Liver (tissue), 9 donors: Measurements from ENCODE around the gene PCDHA11. TPM values are rescaled to one million over a fixed set of nuclear protein-coding genes. Genes with fewer than 3 reads are reported as not detected.
"Not testable (repeated sequence)": the region's sequence is repeated elsewhere in the genome, so short reads cannot be mapped to it uniquely, and the experiment has no call there.

ENCODE experiments used
- DNase-seq: peaks from one replicate; pipeline ENCODE4 v3.0.0-alpha.2; 2017; ENCODE audit warnings: low spot score
- H3K27ac ChIP-seq, 2 donors: one replicate each; pipeline ENCODE4 v1.7.0; 2013; ENCODE audit warnings: inconsistent platforms in 2 of 2, low read length in 2 of 2, control low read depth in 1 of 2, low read depth in 1 of 2, mild to moderate bottlenecking in 1 of 2
- H3K27me3 ChIP-seq, 4 donors: one replicate each; pipeline versions ENCODE4 v1.6.1 to v1.7.0; 2013; ENCODE audit warnings: low read length in 3 of 4, inconsistent platforms in 1 of 4, mild to moderate bottlenecking in 1 of 4, moderate library complexity in 1 of 4; ENCODE audit not compliant: control insufficient read depth in 4 of 4, insufficient read depth in 4 of 4
- H3K36me3 ChIP-seq, 4 donors: one replicate each; pipeline versions ENCODE4 v1.6.1 to v1.7.0; 2013; ENCODE audit warnings: low read length in 3 of 4, mild to moderate bottlenecking in 3 of 4, low read depth in 1 of 4, moderate library complexity in 1 of 4; ENCODE audit not compliant: control insufficient read depth in 4 of 4, insufficient read depth in 3 of 4
- H3K4me1 ChIP-seq, 4 donors: one replicate each; pipeline versions ENCODE4 v1.6.1 to v1.7.0; 2013; ENCODE audit warnings: low read length in 3 of 4, mild to moderate bottlenecking in 3 of 4, moderate library complexity in 1 of 4; ENCODE audit not compliant: control insufficient read depth in 4 of 4, insufficient read depth in 4 of 4
- H3K4me3 ChIP-seq, 3 donors: one replicate each; pipeline versions ENCODE4 v1.6.1 to v1.7.0; 2013; ENCODE audit warnings: low read length in 3 of 3, control low read depth in 1 of 3, low read depth in 1 of 3, mild to moderate bottlenecking in 1 of 3
- H3K9ac ChIP-seq, 2 donors: one replicate each; pipeline ENCODE4 v1.7.0; 2013; ENCODE audit warnings: low read length in 2 of 2, mild to moderate bottlenecking in 2 of 2, moderate library complexity in 2 of 2, control low read depth in 1 of 2, low read depth in 1 of 2
- H3K9me3 ChIP-seq, 4 donors: one replicate each; pipeline versions ENCODE4 v1.6.1 to v1.7.0; 2013; ENCODE audit warnings: low read length in 3 of 4; ENCODE audit not compliant: control insufficient read depth in 4 of 4
- FOXA1 ChIP-seq: IDR thresholded peaks from 2 replicates; pipeline ENCODE4 v1.6.1; 2016; ENCODE audit warnings: antibody characterized with exemption
- FOXA2 ChIP-seq: IDR thresholded peaks from 2 replicates; pipeline ENCODE4 v1.6.1; 2016; ENCODE audit warnings: antibody characterized with exemption
- HNF4A ChIP-seq, 2 donors: conservative IDR thresholded peaks; 2 replicates each; pipeline ENCODE4 v1.6.1; 2016; ENCODE audit warnings: antibody characterized with exemption in 2 of 2, mild to moderate bottlenecking in 2 of 2
- HNF4G ChIP-seq: IDR thresholded peaks from 2 replicates; pipeline ENCODE4 v1.6.1; 2016; ENCODE audit warnings: antibody characterized with exemption
- JUND ChIP-seq, 2 donors: IDR thresholded peaks; 2 replicates each; pipeline ENCODE4 v1.6.1; 2016; ENCODE audit warnings: antibody characterized with exemption in 2 of 2
- NR2F2 ChIP-seq: IDR thresholded peaks from 2 replicates; pipeline ENCODE4 v1.6.1; 2016; ENCODE audit warnings: antibody characterized with exemption
- RAD21 ChIP-seq, 2 donors: IDR thresholded peaks; 2 replicates each; pipeline ENCODE4 v1.6.1; 2016; ENCODE audit warnings: antibody characterized with exemption in 2 of 2, mild to moderate bottlenecking in 2 of 2
- RXRA ChIP-seq, 2 donors: IDR thresholded peaks; 2 replicates each; pipeline ENCODE4 v1.6.1; 2017 to 2018; ENCODE audit warnings: antibody characterized with exemption in 2 of 2, mild to moderate bottlenecking in 1 of 2
- SP1 ChIP-seq: IDR thresholded peaks from 2 replicates; pipeline ENCODE4 v1.6.1; 2018; ENCODE audit warnings: antibody characterized with exemption, mild to moderate bottlenecking
- TAF1 ChIP-seq: conservative IDR thresholded peaks from 2 replicates; pipeline ENCODE4 v1.6.1; 2016; ENCODE audit warnings: antibody characterized with exemption, mild to moderate bottlenecking
- YY1 ChIP-seq: IDR thresholded peaks from 2 replicates; pipeline ENCODE4 v1.6.1; 2016; ENCODE audit warnings: antibody characterized with exemption, mild to moderate bottlenecking
- WGBS: extraction: QIAGEN DNeasy Blood & Tissue Kit; methylation state at CpG from one replicate; pipeline ENCODE4 v1.1.7; 2013; 5-methylcytosine and 5-hydroxymethylcytosine counted together
- polyA plus RNA-seq, 2 donors: library from polyadenylated mRNA; stranded (reverse) in 1 of 2; unstranded in 1 of 2; fragments of 200-250 nt in 1 of 2; fragments of >200 nt in 1 of 2; fragmentation: Nextera tagmentation in 1 of 2; extraction: Ambion mirVana in 1 of 2; gene quantifications; one replicate each; pipeline versions ENCODE4 v1.2.1 to v1.2.3, GENCODE V29; 2013 to 2015
- total RNA-seq, 2 donors: library from RNA; depleted of rRNA; stranded (reverse); fragments of >200 nt; gene quantifications; one replicate each; pipeline ENCODE4 v1.2.3, GENCODE V29; 2014
- TF ChIP-seq, protein P1 (sequence below): IDR thresholded peaks from 2 replicates; pipeline ENCODE4 v1.6.1; 2016; ENCODE audit warnings: antibody characterized with exemption, mild to moderate bottlenecking
- TF ChIP-seq, protein P2 (sequence below): IDR thresholded peaks from 2 replicates; pipeline ENCODE4 v1.6.1; 2016; ENCODE audit warnings: antibody characterized with exemption
- TF ChIP-seq, protein P3 (sequence below): IDR thresholded peaks from 2 replicates; pipeline ENCODE4 v1.6.1; 2016; ENCODE audit warnings: antibody characterized with exemption
- TF ChIP-seq, protein P4 (sequence below): IDR thresholded peaks from 2 replicates; pipeline ENCODE4 v1.6.1; 2016; ENCODE audit warnings: antibody characterized with exemption
- donor health status: healthy.
- donor health status: healthy.
- donor health status: healthy.
- donor health status: healthy.
- donor health status: healthy.

The PCDHA11 gene
- total and polyA plus RNA-seq, 4 donors, result under 0.01 to 0.19 (median 0.05) TPM; not detected in 1

DNA sequence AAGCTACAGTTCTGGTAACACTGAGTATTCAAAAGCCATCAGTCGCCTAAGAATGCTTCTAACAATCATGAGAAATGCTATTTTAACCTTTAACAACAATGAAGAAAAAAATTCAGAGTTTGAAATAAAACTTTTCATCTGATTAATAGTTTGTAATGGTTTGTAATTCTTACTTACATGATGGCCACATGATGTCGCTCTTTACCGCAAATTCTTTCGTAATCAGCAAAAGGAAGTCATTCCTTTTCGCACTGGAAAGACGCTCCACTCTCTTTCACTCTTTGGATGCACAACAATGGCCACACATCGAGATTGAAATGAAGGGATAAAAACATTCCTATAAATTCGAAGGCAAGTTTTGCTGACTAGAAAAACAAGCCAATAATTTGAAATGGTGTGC is 34.8 kb upstream of the PCDHA11 start, which contains the start of gene PCDHA7:
Gene PCDHA7 (plus strand): TSS at position 277 of the 400 bp plus-strand sequence. CDS start 115 bp downstream, at position 392.
- peaks cover 13 to 27% (median 20%) of the 10 kb centered on the region in 4 donors for H3K9me3 ChIP-seq
- H3K27ac ChIP-seq, result no peak within 1 kb of the TSS
- H3K4me1 ChIP-seq, result no peaks in the 10 kb centered on the region
- WGBS, result 10% methylated on average over 8 of the region's 8 CpGs
- no peak within 1 kb of the TSS for H3K9ac ChIP-seq
- H3K27me3 ChIP-seq, result peaks cover 0 to 9% (median 3%) of the 10 kb centered on the region in 4 donors
- H3K36me3 ChIP-seq, result no peaks in the 10 kb centered on the region
- no peak for DNase-seq
- peak within 1 kb of the TSS in 1 of 3 donors; percentile 8 for H3K4me3 ChIP-seq
- no peak for TF ChIP-seq JUND (IDR thresholded peaks at IDR 0.05)
- TF ChIP-seq, protein P1, sequence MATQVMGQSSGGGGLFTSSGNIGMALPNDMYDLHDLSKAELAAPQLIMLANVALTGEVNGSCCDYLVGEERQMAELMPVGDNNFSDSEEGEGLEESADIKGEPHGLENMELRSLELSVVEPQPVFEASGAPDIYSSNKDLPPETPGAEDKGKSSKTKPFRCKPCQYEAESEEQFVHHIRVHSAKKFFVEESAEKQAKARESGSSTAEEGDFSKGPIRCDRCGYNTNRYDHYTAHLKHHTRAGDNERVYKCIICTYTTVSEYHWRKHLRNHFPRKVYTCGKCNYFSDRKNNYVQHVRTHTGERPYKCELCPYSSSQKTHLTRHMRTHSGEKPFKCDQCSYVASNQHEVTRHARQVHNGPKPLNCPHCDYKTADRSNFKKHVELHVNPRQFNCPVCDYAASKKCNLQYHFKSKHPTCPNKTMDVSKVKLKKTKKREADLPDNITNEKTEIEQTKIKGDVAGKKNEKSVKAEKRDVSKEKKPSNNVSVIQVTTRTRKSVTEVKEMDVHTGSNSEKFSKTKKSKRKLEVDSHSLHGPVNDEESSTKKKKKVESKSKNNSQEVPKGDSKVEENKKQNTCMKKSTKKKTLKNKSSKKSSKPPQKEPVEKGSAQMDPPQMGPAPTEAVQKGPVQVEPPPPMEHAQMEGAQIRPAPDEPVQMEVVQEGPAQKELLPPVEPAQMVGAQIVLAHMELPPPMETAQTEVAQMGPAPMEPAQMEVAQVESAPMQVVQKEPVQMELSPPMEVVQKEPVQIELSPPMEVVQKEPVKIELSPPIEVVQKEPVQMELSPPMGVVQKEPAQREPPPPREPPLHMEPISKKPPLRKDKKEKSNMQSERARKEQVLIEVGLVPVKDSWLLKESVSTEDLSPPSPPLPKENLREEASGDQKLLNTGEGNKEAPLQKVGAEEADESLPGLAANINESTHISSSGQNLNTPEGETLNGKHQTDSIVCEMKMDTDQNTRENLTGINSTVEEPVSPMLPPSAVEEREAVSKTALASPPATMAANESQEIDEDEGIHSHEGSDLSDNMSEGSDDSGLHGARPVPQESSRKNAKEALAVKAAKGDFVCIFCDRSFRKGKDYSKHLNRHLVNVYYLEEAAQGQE, result no peak
- no peak for TF ChIP-seq TAF1
- no peak for TF ChIP-seq HNF4A (conservative IDR thresholded peaks at IDR 0.05)
- TF ChIP-seq RAD21 (IDR thresholded peaks at IDR 0.05), result peak in 1 of 2 donors; percentile 14

DNA sequence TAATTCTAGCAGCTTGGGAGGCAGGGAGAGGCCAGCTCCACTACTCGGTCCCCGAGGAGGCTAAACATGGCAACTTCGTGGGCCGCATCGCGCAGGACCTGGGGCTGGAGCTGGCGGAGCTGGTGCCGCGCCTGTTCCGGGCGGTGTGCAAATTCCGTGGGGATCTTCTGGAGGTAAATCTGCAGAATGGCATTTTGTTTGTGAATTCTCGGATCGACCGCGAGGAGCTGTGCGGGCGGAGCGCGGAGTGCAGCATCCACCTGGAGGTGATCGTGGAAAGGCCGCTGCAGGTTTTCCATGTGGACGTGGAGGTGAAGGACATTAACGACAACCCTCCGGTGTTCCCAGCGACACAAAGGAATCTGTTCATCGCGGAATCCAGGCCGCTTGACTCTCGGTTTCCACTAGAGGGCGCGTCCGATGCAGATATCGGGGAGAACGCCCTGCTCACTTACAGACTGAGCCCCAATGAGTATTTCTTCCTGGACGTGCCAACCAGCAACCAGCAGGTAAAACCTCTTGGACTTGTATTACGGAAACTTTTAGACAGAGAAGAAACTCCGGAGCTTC is 34.2 kb upstream of the PCDHA11 start:
- not testable (repeated sequence) for H3K4me1 ChIP-seq, H3K36me3 ChIP-seq, H3K27ac ChIP-seq, H3K9ac ChIP-seq, DNase-seq, H3K27me3 ChIP-seq
- 20% methylated on average over 35 of the region's 38 CpGs for WGBS
- peak overlapping the region in 1 of 3 donors; percentile 8 for H3K4me3 ChIP-seq
- peaks cover 11 to 25% (median 18%) of the 10 kb centered on the region in 4 donors for H3K9me3 ChIP-seq

DNA sequence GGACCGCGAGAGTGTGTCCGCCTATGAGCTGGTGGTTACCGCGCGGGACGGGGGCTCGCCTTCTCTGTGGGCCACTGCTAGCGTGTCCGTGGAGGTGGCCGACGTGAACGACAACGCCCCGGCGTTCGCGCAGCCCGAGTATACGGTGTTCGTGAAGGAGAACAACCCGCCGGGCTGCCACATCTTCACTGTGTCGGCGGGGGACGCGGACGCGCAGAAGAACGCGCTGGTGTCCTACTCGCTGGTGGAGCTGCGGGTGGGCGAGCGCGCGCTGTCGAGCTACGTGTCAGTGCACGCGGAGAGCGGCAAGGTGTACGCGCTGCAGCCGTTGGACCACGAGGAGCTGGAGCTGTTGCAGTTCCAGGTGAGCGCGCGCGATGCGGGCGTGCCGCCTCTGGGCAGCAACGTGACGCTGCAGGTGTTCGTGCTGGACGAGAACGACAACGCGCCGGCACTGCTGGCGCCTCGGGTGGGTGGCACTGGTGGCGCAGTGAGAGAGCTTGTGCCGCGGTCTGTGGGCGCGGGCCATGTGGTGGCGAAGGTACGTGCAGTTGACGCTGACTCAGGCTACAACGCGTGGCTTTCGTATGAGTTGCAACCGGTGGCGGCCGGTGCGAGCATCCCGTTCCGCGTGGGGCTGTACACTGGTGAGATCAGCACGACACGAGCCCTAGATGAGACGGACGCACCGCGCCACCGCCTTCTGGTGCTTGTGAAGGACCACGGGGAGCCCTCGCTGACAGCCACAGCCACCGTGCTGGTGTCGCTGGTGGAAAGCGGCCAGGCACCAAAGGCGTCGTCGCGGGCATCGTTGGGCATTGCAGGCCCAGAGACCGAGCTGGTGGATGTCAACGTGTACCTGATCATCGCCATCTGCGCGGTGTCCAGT is 32.9 kb upstream of the PCDHA11 start:
- Histone ChIP-seq H3K9me3 (peaks cover 9 to 18% (median 14%) of the 10 kb centered on the region in 4 donors), H3K27ac (no peak overlapping the region), H3K9ac (no peak overlapping the region), H3K4me1 (no peaks in the 10 kb centered on the region), H3K27me3 (peaks cover 0 to 8% (median 3%) of the 10 kb centered on the region in 4 donors), H3K4me3 (no peak overlapping the region), H3K36me3 (no peaks in the 10 kb centered on the region)
- no peak for DNase-seq
- 43% methylated on average over 103 of the region's 103 CpGs for whole genome bisulfite sequencing
- TF ChIP-seq, protein P2, sequence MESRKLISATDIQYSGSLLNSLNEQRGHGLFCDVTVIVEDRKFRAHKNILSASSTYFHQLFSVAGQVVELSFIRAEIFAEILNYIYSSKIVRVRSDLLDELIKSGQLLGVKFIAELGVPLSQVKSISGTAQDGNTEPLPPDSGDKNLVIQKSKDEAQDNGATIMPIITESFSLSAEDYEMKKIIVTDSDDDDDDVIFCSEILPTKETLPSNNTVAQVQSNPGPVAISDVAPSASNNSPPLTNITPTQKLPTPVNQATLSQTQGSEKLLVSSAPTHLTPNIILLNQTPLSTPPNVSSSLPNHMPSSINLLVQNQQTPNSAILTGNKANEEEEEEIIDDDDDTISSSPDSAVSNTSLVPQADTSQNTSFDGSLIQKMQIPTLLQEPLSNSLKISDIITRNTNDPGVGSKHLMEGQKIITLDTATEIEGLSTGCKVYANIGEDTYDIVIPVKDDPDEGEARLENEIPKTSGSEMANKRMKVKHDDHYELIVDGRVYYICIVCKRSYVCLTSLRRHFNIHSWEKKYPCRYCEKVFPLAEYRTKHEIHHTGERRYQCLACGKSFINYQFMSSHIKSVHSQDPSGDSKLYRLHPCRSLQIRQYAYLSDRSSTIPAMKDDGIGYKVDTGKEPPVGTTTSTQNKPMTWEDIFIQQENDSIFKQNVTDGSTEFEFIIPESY, result no peak
- TF ChIP-seq FOXA1 (no peak), YY1 (no peak), RAD21 (IDR thresholded peaks at IDR 0.05) (no peak), FOXA2 (no peak), HNF4G (no peak), TAF1 (no peak), JUND (IDR thresholded peaks at IDR 0.05) (no peak), RXRA (IDR thresholded peaks at IDR 0.05) (no peak), NR2F2 (no peak), HNF4A (conservative IDR thresholded peaks at IDR 0.05) (no peak), SP1 (no peak)
- TF ChIP-seq, protein P3, sequence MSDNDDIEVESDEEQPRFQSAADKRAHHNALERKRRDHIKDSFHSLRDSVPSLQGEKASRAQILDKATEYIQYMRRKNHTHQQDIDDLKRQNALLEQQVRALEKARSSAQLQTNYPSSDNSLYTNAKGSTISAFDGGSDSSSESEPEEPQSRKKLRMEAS, result no peak
- TF ChIP-seq, protein P4, sequence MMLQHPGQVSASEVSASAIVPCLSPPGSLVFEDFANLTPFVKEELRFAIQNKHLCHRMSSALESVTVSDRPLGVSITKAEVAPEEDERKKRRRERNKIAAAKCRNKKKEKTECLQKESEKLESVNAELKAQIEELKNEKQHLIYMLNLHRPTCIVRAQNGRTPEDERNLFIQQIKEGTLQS, result no peak
